Stimulated activated CD8-positive, alpha-beta memory T cell treated with anti-CD3 and anti-CD28 coated beads, Interleukin-7, amount 100 ng/mL, for 24 hours (primary cell): Measurements from ENCODE around the gene KAT7.

Experiments
- DNase-seq: peaks from one replicate; pipeline ENCODE4 v3.0.0-alpha.2; 2020; ENCODE audit warnings: low read depth

Gene KAT7

GRCh38 chr17:49872754-49873377 lies 84.4 kb downstream of the KAT7 start:
- no peak for DNase-seq

GRCh38 chr17:49873466-49873865 lies 85.0 kb downstream of the KAT7 start:
- no peak for DNase-seq

- no peak for DNase-seq
Observed at GRCh38 chr17:49873926-49874325, 85.4 kb downstream of the KAT7 start.

GRCh38 chr17:49874911-49875310 lies 86.4 kb downstream of the KAT7 start:
- DNase-seq = no peak

GRCh38 chr17:49875685-49876084 lies 87.2 kb downstream of the KAT7 start:
- DNase-seq = no peak

GRCh38 chr17:49878931-49879904 lies 90.7 kb downstream of the KAT7 start:
- DNase-seq = no peak

- DNase-seq = peak; percentile 48
Observed at GRCh38 chr17:49880291-49881053, 92.0 kb downstream of the KAT7 start.

GRCh38 chr17:49881054-49881402 lies 92.5 kb downstream of the KAT7 start:
- DNase-seq = no peak

GRCh38 chr17:49882434-49882833 lies 94.0 kb downstream of the KAT7 start:
- DNase-seq = no peak
